ENCODE data around the gene GRIK4. TPM values are rescaled to one million over a fixed set of nuclear protein-coding genes. Genes with fewer than 3 reads are reported as not detected.

The GRIK4 gene
- total RNA-seq, 3 donors from 2014 or later, result 0.36 to 0.51 TPM; not detected in 1

DNA sequence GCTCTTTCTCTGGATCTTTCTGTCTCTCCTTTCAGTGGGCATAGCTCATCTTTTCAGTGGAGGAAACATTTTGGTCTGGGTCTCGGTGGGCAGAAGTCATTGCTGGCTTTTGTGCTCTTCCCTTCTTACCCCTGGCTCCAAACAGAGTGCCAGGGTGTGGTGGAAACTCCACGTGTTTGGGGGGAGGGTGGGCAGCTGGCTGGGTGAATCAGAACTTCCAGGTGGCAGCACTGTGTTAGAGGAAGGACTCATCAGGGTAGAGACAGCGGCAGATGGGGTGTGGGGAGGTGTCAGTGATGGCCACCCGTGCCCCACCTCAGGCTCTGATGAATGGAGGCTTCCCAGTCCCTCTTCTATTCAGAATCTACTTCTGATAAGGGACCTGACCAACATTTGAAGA is 114.0 kb downstream of the GRIK4 start:
- H3K4me1 ChIP-seq (ENCODE audit: low read depth), result no peaks in the 10 kb centered on the region
- intact Hi-C loops (cut with DNase I, micrococcal nuclease), result no loop called here
- DNase-seq (no peak), ATAC-seq (no peak)
- no peaks in the 10 kb centered on the region for H3K9me3 ChIP-seq
- TF ChIP-seq, protein P1, sequence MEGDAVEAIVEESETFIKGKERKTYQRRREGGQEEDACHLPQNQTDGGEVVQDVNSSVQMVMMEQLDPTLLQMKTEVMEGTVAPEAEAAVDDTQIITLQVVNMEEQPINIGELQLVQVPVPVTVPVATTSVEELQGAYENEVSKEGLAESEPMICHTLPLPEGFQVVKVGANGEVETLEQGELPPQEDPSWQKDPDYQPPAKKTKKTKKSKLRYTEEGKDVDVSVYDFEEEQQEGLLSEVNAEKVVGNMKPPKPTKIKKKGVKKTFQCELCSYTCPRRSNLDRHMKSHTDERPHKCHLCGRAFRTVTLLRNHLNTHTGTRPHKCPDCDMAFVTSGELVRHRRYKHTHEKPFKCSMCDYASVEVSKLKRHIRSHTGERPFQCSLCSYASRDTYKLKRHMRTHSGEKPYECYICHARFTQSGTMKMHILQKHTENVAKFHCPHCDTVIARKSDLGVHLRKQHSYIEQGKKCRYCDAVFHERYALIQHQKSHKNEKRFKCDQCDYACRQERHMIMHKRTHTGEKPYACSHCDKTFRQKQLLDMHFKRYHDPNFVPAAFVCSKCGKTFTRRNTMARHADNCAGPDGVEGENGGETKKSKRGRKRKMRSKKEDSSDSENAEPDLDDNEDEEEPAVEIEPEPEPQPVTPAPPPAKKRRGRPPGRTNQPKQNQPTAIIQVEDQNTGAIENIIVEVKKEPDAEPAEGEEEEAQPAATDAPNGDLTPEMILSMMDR (IDR thresholded peaks at IDR 0.05), result no peak
- no peak overlapping the region for H3K4me3 ChIP-seq
- no peaks in the 10 kb centered on the region for H3K36me3 ChIP-seq (ENCODE audit: low read depth)

DNA sequence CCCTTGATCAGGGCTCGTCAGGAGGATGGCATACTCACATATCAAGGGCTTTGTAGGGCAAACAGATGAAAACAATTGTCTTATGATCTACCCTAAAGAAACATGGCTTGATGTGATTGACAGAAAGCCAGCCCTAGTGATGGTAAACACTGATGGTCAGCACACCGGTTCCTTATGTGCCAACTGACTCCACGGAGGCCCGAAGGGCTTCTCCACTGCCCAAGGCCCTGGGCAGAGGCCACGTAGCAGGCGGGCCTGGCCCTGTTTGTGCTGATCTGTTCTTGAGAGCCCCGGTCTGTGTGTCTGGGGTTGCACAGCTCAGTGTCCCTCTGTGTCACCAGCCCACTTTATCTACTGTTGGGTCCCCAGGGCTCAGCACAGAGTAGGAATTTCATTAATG is 115.2 kb downstream of the GRIK4 start:
- H3K9me3 ChIP-seq, result no peaks in the 10 kb centered on the region
- TF ChIP-seq, protein P1 (IDR thresholded peaks at IDR 0.05), result no peak
- DNase-seq (no peak), ATAC-seq (no peak)
- no peaks in the 10 kb centered on the region for H3K36me3 ChIP-seq (ENCODE audit: low read depth)
- intact Hi-C loops (cut with DNase I, micrococcal nuclease), result no loop called here
- H3K4me1 ChIP-seq (ENCODE audit: low read depth), result no peaks in the 10 kb centered on the region
- H3K4me3 ChIP-seq, result no peak overlapping the region

DNA sequence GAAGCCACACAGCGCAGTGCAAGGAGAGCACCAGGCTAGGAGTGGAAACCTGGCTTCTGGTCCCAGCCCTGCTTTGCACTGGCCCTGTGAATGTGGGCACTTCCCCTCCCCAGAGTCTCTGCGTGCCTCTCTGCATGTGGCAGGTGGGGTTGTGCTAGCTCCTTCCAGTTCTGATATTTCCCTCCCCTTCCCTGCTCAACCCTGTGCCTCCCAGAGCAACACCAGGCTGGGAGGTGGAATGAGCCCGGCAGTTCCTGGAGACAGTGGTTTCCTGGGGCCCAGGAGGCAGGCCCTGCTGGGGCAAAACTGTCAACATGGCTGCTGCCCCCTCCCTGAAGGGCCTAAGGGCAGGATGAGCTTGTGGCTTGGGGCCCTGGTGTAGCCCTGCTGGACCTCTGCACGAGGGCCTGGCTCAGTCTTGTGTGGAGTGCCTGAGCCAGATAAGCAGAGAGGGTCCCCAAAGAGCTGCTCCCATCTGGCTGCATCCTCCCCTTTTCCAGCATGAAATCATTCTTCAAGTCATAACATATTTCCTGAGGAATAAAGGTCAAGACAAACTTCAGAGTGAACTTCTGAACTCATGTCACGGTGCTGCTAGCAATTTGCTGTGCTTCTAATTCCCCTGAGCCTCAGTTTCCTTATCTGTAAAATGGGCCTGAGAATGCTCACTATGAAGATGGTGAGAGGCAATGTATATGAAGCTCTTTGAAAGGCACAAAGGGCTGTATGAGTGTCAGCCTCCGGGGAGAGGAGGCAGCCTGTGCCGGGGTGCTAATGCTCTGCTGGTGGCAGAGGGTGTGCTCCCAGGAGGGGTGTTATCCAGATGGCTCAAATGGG is 116.0 kb downstream of the GRIK4 start:
- intact Hi-C loops (cut with DNase I, micrococcal nuclease), result no loop called here
- TF ChIP-seq, protein P1 (IDR thresholded peaks at IDR 0.05), result no peak
- no peaks in the 10 kb centered on the region for H3K36me3 ChIP-seq (ENCODE audit: low read depth)
- no peak for ATAC-seq
- no peak overlapping the region for H3K4me3 ChIP-seq
- H3K4me1 ChIP-seq (ENCODE audit: low read depth), result no peaks in the 10 kb centered on the region
- no peaks in the 10 kb centered on the region for H3K9me3 ChIP-seq
- no peak for DNase-seq

- ATAC-seq (no peak), DNase-seq (no peak)
- intact Hi-C loops (cut with DNase I, micrococcal nuclease), result no loop called here
- Histone ChIP-seq H3K36me3 (ENCODE audit: low read depth) (no peaks in the 10 kb centered on the region), H3K4me1 (ENCODE audit: low read depth) (no peaks in the 10 kb centered on the region), H3K9me3 (no peaks in the 10 kb centered on the region), H3K4me3 (no peak overlapping the region)
- TF ChIP-seq, protein P1 (IDR thresholded peaks at IDR 0.05), result no peak
Observed at GRCh38 chr11:120629407-120630080, 118.0 kb downstream of the GRIK4 start.

DNA sequence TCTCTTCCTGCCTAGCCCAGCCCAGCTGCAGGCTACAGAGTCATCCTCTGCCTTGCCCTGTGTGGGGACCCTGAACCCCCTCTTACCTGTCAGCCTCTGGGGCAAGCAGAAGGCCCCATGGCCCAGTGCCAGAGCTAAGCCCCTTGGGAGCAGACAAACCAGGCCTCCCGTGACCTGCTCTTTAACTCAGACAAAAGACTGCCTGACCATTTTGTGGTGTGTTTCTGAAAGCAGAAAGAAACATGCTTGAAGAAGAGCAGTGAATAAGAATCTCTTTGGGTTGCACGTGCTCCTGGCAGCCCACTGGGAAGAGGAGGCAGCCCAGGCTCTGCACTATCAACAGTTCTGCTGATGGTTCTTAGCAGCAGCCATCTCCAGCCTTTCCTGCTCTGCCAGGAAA is 118.6 kb downstream of the GRIK4 start:
- H3K9me3 ChIP-seq, result no peaks in the 10 kb centered on the region
- no peaks in the 10 kb centered on the region for H3K36me3 ChIP-seq (ENCODE audit: low read depth)
- intact Hi-C loops (cut with DNase I, micrococcal nuclease), result no loop called here
- H3K4me1 ChIP-seq (ENCODE audit: low read depth), result no peaks in the 10 kb centered on the region
- TF ChIP-seq, protein P1 (IDR thresholded peaks at IDR 0.05), result no peak
- ATAC-seq (no peak), DNase-seq (no peak)
- no peak overlapping the region for H3K4me3 ChIP-seq

All from mucosa of descending colon (tissue), 3 donors.